GM12872 (cell line): ENCODE measurements around the gene HNRNPAB.

Experiments used
- TF ChIP-seq, protein P1 (sequence below): IDR thresholded peaks from 3 replicates; pipeline ENCODE4 v1.5.1; 2011; ENCODE audit warnings: low read depth, mild to moderate bottlenecking, low read length, moderate library complexity; ENCODE audit not compliant: insufficient read depth

The HNRNPAB gene

DNA sequence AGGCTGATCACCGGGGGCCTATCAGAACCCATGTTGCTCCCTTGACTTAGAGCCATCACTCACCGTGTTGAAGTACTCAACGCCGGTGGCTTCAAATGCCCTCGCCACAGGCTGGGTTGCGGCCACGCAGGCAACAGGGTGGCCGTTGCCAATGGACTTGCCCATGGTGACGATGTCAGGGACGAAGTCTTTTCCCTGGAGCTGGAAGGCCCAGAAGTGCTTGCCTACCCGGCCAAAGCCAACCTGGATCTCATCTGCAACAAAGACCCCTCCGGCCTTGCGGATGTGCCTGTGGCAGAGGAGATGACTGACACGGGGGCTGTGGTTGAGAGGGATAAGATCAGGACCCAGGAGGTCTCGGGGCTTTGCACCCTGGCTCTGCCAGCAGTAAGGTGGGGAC, 18.0 kb downstream of the HNRNPAB start:
- TF ChIP-seq, protein P1, sequence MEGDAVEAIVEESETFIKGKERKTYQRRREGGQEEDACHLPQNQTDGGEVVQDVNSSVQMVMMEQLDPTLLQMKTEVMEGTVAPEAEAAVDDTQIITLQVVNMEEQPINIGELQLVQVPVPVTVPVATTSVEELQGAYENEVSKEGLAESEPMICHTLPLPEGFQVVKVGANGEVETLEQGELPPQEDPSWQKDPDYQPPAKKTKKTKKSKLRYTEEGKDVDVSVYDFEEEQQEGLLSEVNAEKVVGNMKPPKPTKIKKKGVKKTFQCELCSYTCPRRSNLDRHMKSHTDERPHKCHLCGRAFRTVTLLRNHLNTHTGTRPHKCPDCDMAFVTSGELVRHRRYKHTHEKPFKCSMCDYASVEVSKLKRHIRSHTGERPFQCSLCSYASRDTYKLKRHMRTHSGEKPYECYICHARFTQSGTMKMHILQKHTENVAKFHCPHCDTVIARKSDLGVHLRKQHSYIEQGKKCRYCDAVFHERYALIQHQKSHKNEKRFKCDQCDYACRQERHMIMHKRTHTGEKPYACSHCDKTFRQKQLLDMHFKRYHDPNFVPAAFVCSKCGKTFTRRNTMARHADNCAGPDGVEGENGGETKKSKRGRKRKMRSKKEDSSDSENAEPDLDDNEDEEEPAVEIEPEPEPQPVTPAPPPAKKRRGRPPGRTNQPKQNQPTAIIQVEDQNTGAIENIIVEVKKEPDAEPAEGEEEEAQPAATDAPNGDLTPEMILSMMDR, result no peak

DNA sequence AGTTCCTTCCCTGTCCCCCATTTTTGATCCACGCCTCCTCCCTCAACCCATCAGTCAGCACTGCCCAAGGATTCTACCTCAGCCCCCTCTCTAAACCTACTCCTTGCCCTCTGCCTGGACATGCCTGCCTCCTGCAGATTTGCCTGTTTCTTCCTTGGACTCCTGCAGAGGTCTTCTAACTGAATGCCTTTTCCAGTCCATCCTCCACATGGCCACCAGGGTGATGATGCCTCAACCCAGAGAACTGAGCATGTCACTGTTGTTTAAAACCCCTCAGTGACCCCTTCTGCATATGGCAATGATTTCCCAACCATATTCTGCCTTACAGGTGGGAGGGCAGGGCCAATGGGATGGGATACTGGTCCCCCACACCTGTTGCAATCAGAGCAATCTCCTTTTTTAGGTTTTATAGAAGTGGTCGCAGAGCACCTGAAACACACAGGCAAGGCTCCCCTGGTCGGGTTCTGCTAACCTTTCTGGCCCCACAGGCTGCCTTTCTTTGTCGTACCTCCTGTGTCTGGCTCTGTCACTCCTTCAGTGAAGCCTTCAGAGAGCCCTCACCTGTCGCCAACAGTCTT, 19.0 kb downstream of the HNRNPAB start:
- TF ChIP-seq, protein P1, result no peak

DNA sequence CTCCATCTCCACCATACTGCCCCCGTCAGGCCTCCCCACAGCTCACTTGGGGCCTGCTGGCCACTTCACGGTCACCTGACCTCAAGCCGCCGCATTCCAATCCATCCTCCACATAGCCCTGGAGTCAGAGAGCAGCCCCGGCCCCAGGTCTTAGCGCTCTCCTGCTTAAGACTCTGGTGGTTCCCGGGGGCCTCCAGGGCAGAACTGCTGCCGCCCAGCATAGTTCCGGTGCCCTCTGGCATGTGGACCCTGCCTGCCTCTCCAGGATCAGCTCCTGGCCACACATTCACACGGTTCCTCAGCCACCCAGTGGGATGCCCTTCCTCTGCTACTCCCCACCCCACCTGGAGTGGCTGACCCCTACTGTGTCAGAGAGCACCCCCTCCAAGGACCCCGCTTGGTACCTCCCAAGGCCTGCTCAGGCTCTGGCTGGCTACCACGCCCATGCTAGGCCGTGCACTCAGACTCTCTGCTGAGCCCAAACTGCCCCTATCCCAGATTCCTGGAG, 19.5 kb downstream of the HNRNPAB start:
- TF ChIP-seq, protein P1, result no peak

DNA sequence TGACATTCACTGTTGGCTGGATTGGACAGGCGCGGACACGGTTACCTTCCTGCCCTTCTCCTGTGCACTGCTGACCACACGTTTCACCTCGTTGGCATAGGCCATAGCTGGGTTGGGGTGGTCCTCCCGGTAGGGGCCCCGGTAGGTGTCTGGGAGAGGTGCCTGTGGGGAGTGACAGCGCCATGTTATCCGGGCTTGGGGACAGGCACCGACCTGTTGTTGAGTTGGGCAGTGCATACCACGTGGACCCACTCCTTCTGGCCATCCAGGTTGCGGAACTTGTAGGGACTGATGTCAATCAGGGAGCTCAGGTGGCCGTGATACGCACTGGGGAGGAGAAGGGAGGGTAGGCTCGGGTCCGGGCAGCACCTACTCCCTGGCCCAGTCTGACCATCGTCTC, 20.1 kb downstream of the HNRNPAB start:
- TF ChIP-seq, protein P1, result no peak

DNA sequence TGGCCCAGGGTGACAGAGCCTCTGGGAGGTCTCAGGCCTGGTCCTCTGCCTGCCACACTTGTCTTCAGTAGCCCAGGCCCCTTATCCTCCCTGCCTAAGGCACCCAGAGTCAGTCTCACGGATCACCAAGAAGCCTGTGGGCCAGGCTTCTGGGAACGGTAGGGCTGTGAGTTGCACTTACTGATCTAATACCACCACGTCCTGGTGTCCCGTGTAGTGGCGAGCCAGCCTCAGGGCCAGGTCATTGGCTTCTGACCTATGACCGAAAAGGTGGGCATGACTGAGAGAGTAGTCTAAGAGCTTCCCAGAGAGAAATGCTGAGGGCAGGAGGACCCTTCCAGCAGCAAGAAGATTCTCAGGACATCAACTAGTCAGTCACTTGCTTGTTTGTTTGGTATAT, 20.8 kb downstream of the HNRNPAB start:
- TF ChIP-seq, protein P1, result no peak

DNA sequence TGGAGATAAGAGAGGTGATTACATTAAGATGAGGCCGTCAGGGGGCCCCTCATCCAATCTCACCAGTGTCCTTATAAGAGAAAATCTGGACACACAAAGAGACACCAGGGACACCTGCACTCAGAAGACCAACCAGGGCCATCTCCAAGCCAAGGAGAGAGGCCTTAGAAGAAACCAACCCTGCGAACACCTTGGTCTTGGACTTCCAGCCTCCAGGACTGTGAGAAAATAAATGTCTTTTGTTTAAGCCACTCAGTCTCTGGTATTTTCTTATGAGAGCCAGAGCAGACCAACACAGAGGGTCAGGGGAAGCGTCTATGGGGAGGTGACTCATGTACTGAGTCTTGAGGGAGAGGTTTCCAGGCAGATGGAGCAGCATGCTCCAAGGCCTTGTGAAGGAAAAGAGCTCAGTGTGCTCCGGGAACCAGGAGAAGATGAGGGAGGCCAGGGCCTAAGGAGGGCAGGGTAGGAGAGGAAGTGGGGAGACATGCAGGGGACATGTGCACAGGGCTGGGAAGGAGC, 22.9 kb downstream of the HNRNPAB start:
- TF ChIP-seq, protein P1, result no peak

DNA sequence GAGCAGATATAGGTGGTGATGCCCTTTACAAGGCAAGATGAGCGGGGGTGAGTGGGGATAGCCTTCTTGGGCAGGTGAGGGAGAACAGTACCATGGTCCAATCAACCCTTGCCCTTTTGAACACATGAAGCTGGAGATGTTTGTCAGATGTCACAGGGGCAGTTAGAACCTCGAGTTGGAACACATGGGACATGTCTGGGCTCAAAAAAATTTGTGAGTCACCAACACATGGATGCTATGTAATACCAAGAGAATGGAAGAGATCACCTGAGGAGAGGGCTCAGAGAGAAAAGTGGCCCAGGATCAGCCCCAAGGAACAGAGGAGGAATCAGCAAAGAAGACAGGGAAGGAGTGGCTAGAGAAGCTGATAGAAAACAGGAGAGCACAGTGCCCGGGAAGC, 23.6 kb downstream of the HNRNPAB start:
- TF ChIP-seq, protein P1, result no peak
